ENCODE results near the gene BEX1. TPM values are rescaled to one million over a fixed set of nuclear protein-coding genes. Genes with fewer than 3 reads are reported as not detected.
A peak's percentile ranks its signal among the peaks of the same experiment; 100 is the strongest.

The BEX1 gene
- total and polyA plus RNA-seq, 4 donors, result 0.89 to 2.1 (median 1.6) TPM

- DNase-seq (peak in 2 of 3 donors; percentile 0 to 8), ATAC-seq (ENCODE audit: insufficient read depth, low FRiP score) (no peak)
- Histone ChIP-seq H3K9me3 (ENCODE audit: control insufficient read depth in 4 of 4, insufficient read depth in 3 of 4, low read length in 3 of 4) (peaks cover 0 to 3% (median 0%) of the 10 kb centered on the region in 4 donors), H3K4me1 (ENCODE audit: control insufficient read depth in 5 of 5, insufficient read depth in 5 of 5, low read length in 5 of 5) (no peaks in the 10 kb centered on the region), H3K36me3 (ENCODE audit: control insufficient read depth in 4 of 4, insufficient read depth in 4 of 4, low read length in 4 of 4) (no peaks in the 10 kb centered on the region), H3K4me3 (no peak overlapping the region), H3K9ac (ENCODE audit: insufficient read depth in 1 of 2, low read length in 2 of 2) (no peak overlapping the region), H3K27me3 (ENCODE audit: control insufficient read depth in 3 of 3, insufficient read depth in 3 of 3, low read length in 2 of 3) (peaks cover 0 to 2% (median 0%) of the 10 kb centered on the region in 3 donors), H3K27ac (ENCODE audit: low read depth in 1 of 2, low read length in 1 of 2) (no peak overlapping the region)
- no peak for TF ChIP-seq CTCF (IDR thresholded peaks at IDR 0.05; ENCODE audit: control extremely low read depth, extremely low read depth)
- 39 to 44% methylated on average over 3 of the region's 3 CpGs for WGBS, 2 donors
Measured at GRCh38 chrX:103101299-103102042, 37.5 kb upstream of the BEX1 start.

GRCh38 chrX:103100484-103100883 lies 36.5 kb upstream of the BEX1 start:
- DNase-seq (no peak), ATAC-seq (ENCODE audit: insufficient read depth, low FRiP score) (no peak)
- Histone ChIP-seq H3K27me3 (ENCODE audit: control insufficient read depth in 3 of 3, insufficient read depth in 3 of 3, low read length in 2 of 3) (peaks cover 0 to 2% (median 0%) of the 10 kb centered on the region in 3 donors), H3K27ac (ENCODE audit: low read depth in 1 of 2, low read length in 1 of 2) (no peak overlapping the region), H3K4me1 (ENCODE audit: control insufficient read depth in 5 of 5, insufficient read depth in 5 of 5, low read length in 5 of 5) (no peaks in the 10 kb centered on the region), H3K9me3 (ENCODE audit: control insufficient read depth in 4 of 4, insufficient read depth in 3 of 4, low read length in 3 of 4) (peaks cover 0 to 3% (median 0%) of the 10 kb centered on the region in 4 donors), H3K4me3 (no peak overlapping the region), H3K9ac (ENCODE audit: insufficient read depth in 1 of 2, low read length in 2 of 2) (no peak overlapping the region), H3K36me3 (ENCODE audit: control insufficient read depth in 4 of 4, insufficient read depth in 4 of 4, low read length in 4 of 4) (no peaks in the 10 kb centered on the region)
- 87 to 91% methylated on average over 4 of the region's 4 CpGs for WGBS, 2 donors
- no peak for TF ChIP-seq CTCF (IDR thresholded peaks at IDR 0.05; ENCODE audit: control extremely low read depth, extremely low read depth)

GRCh38 chrX:103099691-103100090 lies 35.7 kb upstream of the BEX1 start:
- WGBS, 2 donors, result 77 to 100% methylated on average over 4 of the region's 4 CpGs
- H3K9me3 ChIP-seq (ENCODE audit: control insufficient read depth in 4 of 4, insufficient read depth in 3 of 4, low read length in 3 of 4), result no peaks in the 10 kb centered on the region
- no peaks in the 10 kb centered on the region for H3K4me1 ChIP-seq (ENCODE audit: control insufficient read depth in 5 of 5, insufficient read depth in 5 of 5, low read length in 5 of 5)
- TF ChIP-seq CTCF (IDR thresholded peaks at IDR 0.05; ENCODE audit: control extremely low read depth, extremely low read depth), result no peak
- no peak overlapping the region for H3K27ac ChIP-seq (ENCODE audit: low read depth in 1 of 2, low read length in 1 of 2)
- H3K36me3 ChIP-seq (ENCODE audit: control insufficient read depth in 4 of 4, insufficient read depth in 4 of 4, low read length in 4 of 4), result no peaks in the 10 kb centered on the region
- H3K4me3 ChIP-seq, result no peak overlapping the region
- H3K27me3 ChIP-seq (ENCODE audit: control insufficient read depth in 3 of 3, insufficient read depth in 3 of 3, low read length in 2 of 3), result peaks cover 0 to 2% (median 0%) of the 10 kb centered on the region in 3 donors
- no peak for ATAC-seq (ENCODE audit: insufficient read depth, low FRiP score)
- no peak overlapping the region for H3K9ac ChIP-seq (ENCODE audit: insufficient read depth in 1 of 2, low read length in 2 of 2)
- DNase-seq, result no peak
